Measurements from ENCODE around the gene YPEL3.

DNA sequence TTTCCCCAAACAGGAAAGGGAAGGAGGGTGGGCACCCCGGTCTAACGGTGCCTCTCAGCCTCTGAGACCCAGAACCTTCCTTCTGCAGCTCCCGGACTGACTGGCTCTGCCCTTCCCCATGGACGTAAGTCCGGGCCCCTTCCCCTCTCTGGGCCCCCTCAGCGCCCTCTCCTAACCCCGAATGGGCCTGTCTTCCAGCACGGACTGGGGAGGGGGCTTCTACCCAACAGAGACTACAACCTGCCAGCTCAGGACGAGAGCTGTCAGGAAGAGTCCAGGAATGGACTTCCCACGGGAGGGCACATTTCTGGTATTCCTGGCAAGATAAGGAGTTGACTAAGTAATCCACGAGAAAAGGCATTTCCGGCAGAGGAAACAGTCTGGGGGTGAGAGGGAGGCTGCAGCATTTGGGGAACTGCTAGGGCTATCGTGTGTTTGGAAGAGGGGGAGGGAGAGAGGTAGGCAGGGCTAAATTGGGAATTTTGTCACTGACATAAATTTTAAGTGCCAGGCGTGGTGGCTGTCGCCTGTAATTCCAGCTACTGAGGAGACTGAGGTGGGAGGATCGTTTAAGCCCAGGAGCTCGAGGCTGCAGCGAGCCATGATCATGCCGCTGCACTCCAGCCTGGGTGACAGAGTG is 42.5 kb downstream of the YPEL3 start:
- no peak for TF ChIP-seq POLR2A (IDR thresholded peaks at IDR 0.05)
- no peak for TF ChIP-seq CTCF (IDR thresholded peaks at IDR 0.05)
- TF ChIP-seq POLR2AphosphoS5 (IDR thresholded peaks at IDR 0.05): no peak
